Measurements from ENCODE around the gene DKK2. TPM values are rescaled to one million over a fixed set of nuclear protein-coding genes. Genes with fewer than 3 reads are reported as not detected.

Gene DKK2
- total RNA-seq, 4 donors from 2014 or later = 0.55 to 1.3 TPM; not detected in 2

- Histone ChIP-seq H3K9me3 (peaks cover 4 to 13% of the 10 kb centered on the region in 2 donors), H3K36me3 (no peaks in the 10 kb centered on the region), H3K27ac (no peak overlapping the region), H3K27me3 (peaks cover 8% of the 10 kb centered on the region), H3K4me3 (no peak overlapping the region), H3K4me1 (no peaks in the 10 kb centered on the region)
- no peak for TF ChIP-seq EP300 (IDR thresholded peaks at IDR 0.05; ENCODE audit: low read depth)
- WGBS, 2 donors (ENCODE audit: low coverage in 1 of 2) = 71 to 100% methylated on average over 1 of the region's 1 CpG
- in situ Hi-C loops (cut with MboI; ENCODE audit: low pct_ligation_motif_present in 1 of 4, low pct_unique_long_range_greater_than_20kb in 1 of 4, low sequenced_read_pairs in 3 of 4) = loop anchor here in 1 of 4 donors (25.0 kb wide), 1 partner anchor 618 kb away; no protein-coding TSS in a partner anchor
- DNase-seq = no peak
- intact Hi-C loops (cut with DNase I; ENCODE audit: low total_unique reads) = no loop called here
Observed at GRCh38 chr4:107044170-107044569, 8.1 kb upstream of the DKK2 start.

GRCh38 chr4:107037199-107037584 is 1.1 kb upstream of the DKK2 start:
- H3K27me3 ChIP-seq = peaks cover 78% of the 10 kb centered on the region
- no peak for TF ChIP-seq POLR2AphosphoS5 (IDR thresholded peaks at IDR 0.05)
- TF ChIP-seq, protein P1, sequence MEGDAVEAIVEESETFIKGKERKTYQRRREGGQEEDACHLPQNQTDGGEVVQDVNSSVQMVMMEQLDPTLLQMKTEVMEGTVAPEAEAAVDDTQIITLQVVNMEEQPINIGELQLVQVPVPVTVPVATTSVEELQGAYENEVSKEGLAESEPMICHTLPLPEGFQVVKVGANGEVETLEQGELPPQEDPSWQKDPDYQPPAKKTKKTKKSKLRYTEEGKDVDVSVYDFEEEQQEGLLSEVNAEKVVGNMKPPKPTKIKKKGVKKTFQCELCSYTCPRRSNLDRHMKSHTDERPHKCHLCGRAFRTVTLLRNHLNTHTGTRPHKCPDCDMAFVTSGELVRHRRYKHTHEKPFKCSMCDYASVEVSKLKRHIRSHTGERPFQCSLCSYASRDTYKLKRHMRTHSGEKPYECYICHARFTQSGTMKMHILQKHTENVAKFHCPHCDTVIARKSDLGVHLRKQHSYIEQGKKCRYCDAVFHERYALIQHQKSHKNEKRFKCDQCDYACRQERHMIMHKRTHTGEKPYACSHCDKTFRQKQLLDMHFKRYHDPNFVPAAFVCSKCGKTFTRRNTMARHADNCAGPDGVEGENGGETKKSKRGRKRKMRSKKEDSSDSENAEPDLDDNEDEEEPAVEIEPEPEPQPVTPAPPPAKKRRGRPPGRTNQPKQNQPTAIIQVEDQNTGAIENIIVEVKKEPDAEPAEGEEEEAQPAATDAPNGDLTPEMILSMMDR (IDR thresholded peaks at IDR 0.05) = peak; percentile 13 to 35 (median 23)
- H3K36me3 ChIP-seq = no peaks in the 10 kb centered on the region
- no peak overlapping the region for H3K27ac ChIP-seq
- intact Hi-C loops (cut with DNase I; ENCODE audit: low total_unique reads) = loop anchor here (10.0 kb wide), 1 partner anchor 148 kb away; no protein-coding TSS in a partner anchor
- H3K9me3 ChIP-seq = no peaks in the 10 kb centered on the region
- DNase-seq = peak; percentile 8
- in situ Hi-C loops (cut with MboI; ENCODE audit: low pct_ligation_motif_present in 1 of 4, low pct_unique_long_range_greater_than_20kb in 1 of 4, low sequenced_read_pairs in 3 of 4) = loop anchor here in 1 of 4 donors (25.0 kb wide), 1 partner anchor 625 kb away; no protein-coding TSS in a partner anchor
- WGBS, 2 donors (ENCODE audit: low coverage in 1 of 2) = 8% methylated on average over 19 of the region's 19 CpGs; no CpG with 5 or more reads in 1 of the 2 donors
- peaks cover 0 to 24% (median 15%) of the 10 kb centered on the region in 4 donors for H3K4me1 ChIP-seq
- peak overlapping the region in 1 of 4 donors; percentile 48 for H3K4me3 ChIP-seq

DNA sequence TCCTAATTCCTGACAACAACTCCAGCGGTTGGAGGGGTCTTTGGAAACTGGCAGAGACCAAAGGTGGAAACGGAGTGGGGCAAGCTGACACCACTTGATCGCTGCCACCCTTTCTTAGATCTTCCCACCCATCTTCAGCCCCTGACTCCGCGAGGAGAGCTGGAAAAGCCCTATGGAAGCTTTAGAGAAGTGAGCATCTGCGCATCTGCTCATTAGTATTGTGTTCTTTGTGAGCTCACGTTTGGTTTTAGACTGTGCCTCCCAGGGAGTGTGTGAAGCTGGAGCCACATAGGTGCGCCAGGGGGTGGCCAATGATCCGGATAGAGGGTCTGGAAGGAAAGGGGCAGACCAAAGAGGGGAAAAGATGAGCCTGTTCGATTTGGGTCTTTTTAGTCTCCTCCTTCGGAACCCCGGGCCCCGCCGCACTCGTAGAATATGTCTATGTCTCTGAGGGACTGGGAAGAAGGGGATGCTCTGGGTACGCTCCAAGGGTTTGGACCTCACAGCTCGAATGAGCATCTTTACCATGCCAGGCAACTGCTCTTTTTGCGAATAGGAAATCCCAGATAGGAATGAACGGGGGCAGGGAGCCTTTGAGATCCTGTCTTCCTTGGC is 578 bp upstream of the DKK2 start:
- 17% methylated on average over 19 of the region's 19 CpGs; no CpG with 5 or more reads in 1 of the 2 donors for WGBS, 2 donors (ENCODE audit: low coverage in 1 of 2)
- in situ Hi-C loops (cut with MboI; ENCODE audit: low pct_ligation_motif_present in 1 of 4, low pct_unique_long_range_greater_than_20kb in 1 of 4, low sequenced_read_pairs in 3 of 4) (loop anchor here in 1 of 4 donors (25.0 kb wide), 1 partner anchor 626 kb away; no protein-coding TSS in a partner anchor), intact Hi-C loops (cut with DNase I; ENCODE audit: low total_unique reads) (loop anchor here (10.0 kb wide), 1 partner anchor 148 kb away; no protein-coding TSS in a partner anchor)
- peak overlapping the region in 2 of 4 donors; percentile 19 to 48 for H3K4me3 ChIP-seq
- no peak for DNase-seq
- H3K27me3 ChIP-seq = peaks cover 79% of the 10 kb centered on the region
- H3K9me3 ChIP-seq = no peaks in the 10 kb centered on the region
- TF ChIP-seq EP300 (IDR thresholded peaks at IDR 0.05; ENCODE audit: low read depth) = no peak
- no peak for TF ChIP-seq POLR2AphosphoS5 (IDR thresholded peaks at IDR 0.05)
- TF ChIP-seq, protein P1 (IDR thresholded peaks at IDR 0.05) = no peak
- no peak for TF ChIP-seq POLR2A (IDR thresholded peaks at IDR 0.05)
- no peaks in the 10 kb centered on the region for H3K36me3 ChIP-seq
- peaks cover 0 to 24% (median 15%) of the 10 kb centered on the region in 4 donors for H3K4me1 ChIP-seq
- no peak overlapping the region for H3K27ac ChIP-seq

- Histone ChIP-seq H3K4me1 (peaks cover 0 to 24% (median 15%) of the 10 kb centered on the region in 4 donors), H3K9me3 (no peaks in the 10 kb centered on the region), H3K4me3 (peak overlapping the region in 3 of 4 donors; percentile 19 to 48 (median 21)), H3K27me3 (peaks cover 81% of the 10 kb centered on the region), H3K36me3 (no peaks in the 10 kb centered on the region), H3K27ac (no peak overlapping the region)
- WGBS, 2 donors (ENCODE audit: low coverage in 1 of 2) = 0 to 19% methylated on average over 1 to 31 of the region's 39 CpGs
- DNase-seq = peak; percentile 6
- TF ChIP-seq, protein P1 (IDR thresholded peaks at IDR 0.05) = no peak
- TF ChIP-seq POLR2A (IDR thresholded peaks at IDR 0.05) = no peak
- no peak for TF ChIP-seq EP300 (IDR thresholded peaks at IDR 0.05; ENCODE audit: low read depth)
- no peak for TF ChIP-seq POLR2AphosphoS5 (IDR thresholded peaks at IDR 0.05)
- intact Hi-C loops (cut with DNase I; ENCODE audit: low total_unique reads) = loop anchor here (10.0 kb wide), 1 partner anchor 150 kb away; no protein-coding TSS in a partner anchor
- in situ Hi-C loops (cut with MboI; ENCODE audit: low pct_ligation_motif_present in 1 of 4, low pct_unique_long_range_greater_than_20kb in 1 of 4, low sequenced_read_pairs in 3 of 4) = loop anchor here in 1 of 4 donors (25.0 kb wide), 1 partner anchor 627 kb away; no protein-coding TSS in a partner anchor
Observed at GRCh38 chr4:107034996-107035818, 906 bp downstream of the DKK2 start.
